Endothelial cell of umbilical vein (primary cell): ENCODE data around the gene PEX19. TPM values are rescaled to one million over a fixed set of nuclear protein-coding genes. Genes with fewer than 3 reads are reported as not detected.

Experiments used
- BruUV-seq: library from RNA; stranded (reverse); fragments of 400-500 nt; replicated peaks from 2 replicates; lab custom pipeline; 2021; lab: Mats Ljungman, UMichigan
- CTCF ChIA-PET: fragments of 300-600, 350-600 bp; sonication (Branson Sonifier 250); formaldehyde crosslinking; loops from one replicate; lab custom pipeline; 2021; ENCODE audit warnings: antibody characterized with exemption, inconsistent platforms; lab: Charles Lee
- POLR2A ChIA-PET: fragments of 300-600, 350-600 bp; sonication (Branson Sonifier 250); formaldehyde crosslinking; loops from one replicate; lab custom pipeline; 2021; ENCODE audit warnings: antibody characterized with exemption, inconsistent platforms; lab: Charles Lee
- DNase-seq: peaks from one replicate; pipeline ENCODE4 v3.0.0-alpha.2; 2011; ENCODE audit warnings: low read depth, low spot score
- FAIRE-seq: peaks from 2 replicates; lab custom pipeline; 2011; peaks lifted over from hg19 to GRCh38; lab: Jason Lieb, UNC
- H2AFZ ChIP-seq: 2 replicates; pipeline ENCODE4 v1.6.0; 2012; ENCODE audit warnings: low read depth, low read length, control low read depth, inconsistent platforms
- H3K27ac ChIP-seq: 2 replicates; pipeline ENCODE4 v1.5.1; 2011; ENCODE audit warnings: low read depth, mild to moderate bottlenecking, control low read depth, low read length, moderate library complexity; ENCODE audit not compliant: insufficient read depth
- H3K27me3 ChIP-seq, 2 experiments: 2 replicates each; pipeline versions ENCODE4 v1.6.0 to v1.6.1; 2011; ENCODE audit warnings: low read length in 2 of 2, mixed read lengths in 1 of 2; ENCODE audit not compliant: control insufficient read depth in 2 of 2, insufficient read depth in 2 of 2
- H3K36me3 ChIP-seq, 2 experiments: 2 replicates in 1 of 2; 3 replicates in 1 of 2; pipeline ENCODE4 v1.5.1; 2011; ENCODE audit warnings: low read length in 2 of 2, mild to moderate bottlenecking in 1 of 2, moderate library complexity in 1 of 2; ENCODE audit not compliant: control insufficient read depth in 2 of 2, insufficient read depth in 2 of 2; ENCODE audit errors: extremely low read depth in 1 of 2
- H3K4me1 ChIP-seq: 3 replicates; pipeline ENCODE4 v1.5.1; 2011; ENCODE audit warnings: mild to moderate bottlenecking, low read length; ENCODE audit not compliant: control insufficient read depth, insufficient read depth; ENCODE audit errors: extremely low read depth
- H3K4me2 ChIP-seq: 2 replicates; pipeline ENCODE4 v1.6.1; 2011; ENCODE audit warnings: low read length, control low read depth, mixed read lengths; ENCODE audit not compliant: insufficient read depth
- H3K4me3 ChIP-seq, 3 experiments: fragments of 200-600 bp in 1 of 3; sonication (generic), shearing (Covaris generic) in 1 of 3; replicated peaks in 1 of 3; 2 replicates each; pipeline ENCODE4 v1.5.1; 2011 to 2016; ENCODE audit warnings: control low read depth in 3 of 3, low read length in 3 of 3, mild to moderate bottlenecking in 2 of 3, inconsistent platforms in 1 of 3, low read depth in 1 of 3, moderate library complexity in 1 of 3; ENCODE audit not compliant: insufficient read depth in 1 of 3
- H3K79me2 ChIP-seq: 2 replicates; pipeline ENCODE4 v1.6.0; 2012; ENCODE audit warnings: low read length, inconsistent platforms; ENCODE audit not compliant: control insufficient read depth, insufficient read depth
- H3K9ac ChIP-seq: replicated peaks from 2 replicates; pipeline ENCODE3; 2011; ENCODE audit warnings: low read length, control low read depth; ENCODE audit not compliant: insufficient read depth; ENCODE audit errors: extremely low read depth
- H3K9me1 ChIP-seq: replicated peaks from 3 replicates; pipeline ENCODE4 v1.6.0; 2011; ENCODE audit warnings: mild to moderate bottlenecking, low read length; ENCODE audit not compliant: control insufficient read depth, insufficient read depth; ENCODE audit errors: extremely low read depth
- H3K9me3 ChIP-seq: replicated peaks from 2 replicates; pipeline ENCODE4 v1.5.1; 2012; ENCODE audit warnings: low read length, inconsistent platforms; ENCODE audit not compliant: control insufficient read depth, insufficient read depth
- H4K20me1 ChIP-seq: replicated peaks from 2 replicates; pipeline ENCODE3; 2011; ENCODE audit warnings: mild to moderate bottlenecking, low read length; ENCODE audit not compliant: control insufficient read depth, insufficient read depth; ENCODE audit errors: extremely low read depth
- FOS ChIP-seq: IDR thresholded peaks from 2 replicates; pipeline ENCODE4 v1.6.1; 2011; ENCODE audit warnings: mild to moderate bottlenecking, low read length, moderate library complexity, borderline replicate concordance; ENCODE audit not compliant: insufficient read depth
- GATA2 ChIP-seq: IDR thresholded peaks from 2 replicates; pipeline ENCODE4 v1.7.0; 2011; ENCODE audit warnings: low read depth, mild to moderate bottlenecking, moderate library complexity, mixed read lengths, low read length; ENCODE audit not compliant: insufficient read length, insufficient read depth
- MYC ChIP-seq: IDR thresholded peaks from one replicate; pipeline ENCODE4 v1.6.1; 2011; ENCODE audit warnings: mild to moderate bottlenecking, low read depth, low read length
- POLR2AphosphoS5 ChIP-seq: IDR thresholded peaks from 2 replicates; pipeline ENCODE4 v1.6.1; 2012; ENCODE audit warnings: low read depth, mild to moderate bottlenecking, control low read depth, low read length, moderate library complexity; ENCODE audit not compliant: insufficient read depth
- dilution Hi-C: fragments of 300-500 bp; cut with MboI; formaldehyde crosslinking; loops from one replicate; pipeline ENCODE4 v1.15.0; 2019; ENCODE audit warnings: low sequenced_read_pairs; ENCODE audit not compliant: extremely low pct_ligation_motif_present
- intact Hi-C: fragments of 100-400 bp; cut with micrococcal nuclease; formaldehyde crosslinking; loops from one replicate; pipeline ENCODE4 v1.10.0; 2022
- polyA plus RNA-seq, 4 experiments: library from polyadenylated mRNA; depleted of rRNA in 3 of 4; stranded (reverse) in 3 of 4; unstranded in 1 of 4; fragments of >200 nt; gene quantifications; 2 replicates each; pipeline versions ENCODE4 v1.2.1 to v1.2.3, GENCODE V29; 2011 to 2012; ENCODE audit warnings: missing spikeins in 1 of 4
- total RNA-seq: library from RNA; stranded (reverse); gene quantifications from 2 replicates; pipeline ENCODE4 v1.2.3, GENCODE V29; 2021
- TF ChIP-seq, protein P1 (sequence below), 2 donors: IDR thresholded peaks; 1 replicate in 1 of 2; 2 replicates in 1 of 2; pipeline ENCODE4 v1.5.1; 2011; ENCODE audit warnings: low read length in 2 of 2, mild to moderate bottlenecking in 2 of 2, moderate library complexity in 2 of 2, control low read depth in 1 of 2, inconsistent platforms in 1 of 2, low read depth in 1 of 2; ENCODE audit not compliant: insufficient read depth in 1 of 2; ENCODE audit errors: extremely low read depth in 1 of 2

The PEX19 gene
- total and polyA plus RNA-seq, 2 donors (not counting 3 experiments of a cell fraction or from before 2014, with no cell fraction given), result 24.4 to 38.4 TPM

DNA sequence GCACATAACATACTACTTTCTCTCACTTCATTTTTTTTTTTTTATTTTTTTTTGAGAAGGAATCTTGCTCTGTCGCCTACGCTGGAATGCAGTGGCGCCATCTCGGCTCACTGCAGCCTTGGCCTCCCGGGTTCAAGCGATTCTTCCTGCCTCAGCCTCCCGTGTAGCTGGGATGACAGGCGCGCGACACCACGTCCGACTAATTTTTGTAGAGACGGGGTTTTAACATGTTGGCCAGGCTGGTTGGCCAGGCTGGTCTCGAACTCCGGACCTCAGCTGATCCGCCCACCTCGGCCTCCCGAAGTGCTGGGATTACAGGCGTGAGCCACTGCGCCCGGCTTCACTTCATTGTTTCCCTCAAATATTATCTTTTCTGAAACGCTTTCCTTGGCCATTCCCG, 573 bp upstream of the PEX19 start:
- BruUV-seq, result no TSS peak
- Histone ChIP-seq H4K20me1 (no peaks in the 10 kb centered on the region), H2AFZ (no peak overlapping the region), H3K4me3 (no peak overlapping the region), H3K27ac (no peak overlapping the region), H3K36me3 (peaks cover 15 to 26% of the 10 kb centered on the region in 2 experiments), H3K9me1 (no peaks in the 10 kb centered on the region), H3K9me3 (no peaks in the 10 kb centered on the region), H3K4me1 (peaks cover 9% of the 10 kb centered on the region), H3K27me3 (no peaks in the 10 kb centered on the region), H3K4me2 (no peak overlapping the region), H3K9ac (no peak overlapping the region), H3K79me2 (peaks cover 15% of the 10 kb centered on the region)
- dilution Hi-C loops, result no loop called here
- ChIA-PET CTCF (interaction anchor here (0.9 to 2.7 kb wide), 8 partner anchors 23 to 200 kb away, joined by 4 to 33 read pairs (median 9); partner anchors contain the start of genes CASQ1 and DCAF8), POLR2A (interaction anchor here (0.7 to 2.1 kb wide), 2 partner anchors 23 to 29 kb away, joined by 3 to 7 read pairs; partner anchors contain the start of gene DCAF8)
- TF ChIP-seq MYC, result no peak
- TF ChIP-seq POLR2AphosphoS5, result no peak
- TF ChIP-seq, protein P1, sequence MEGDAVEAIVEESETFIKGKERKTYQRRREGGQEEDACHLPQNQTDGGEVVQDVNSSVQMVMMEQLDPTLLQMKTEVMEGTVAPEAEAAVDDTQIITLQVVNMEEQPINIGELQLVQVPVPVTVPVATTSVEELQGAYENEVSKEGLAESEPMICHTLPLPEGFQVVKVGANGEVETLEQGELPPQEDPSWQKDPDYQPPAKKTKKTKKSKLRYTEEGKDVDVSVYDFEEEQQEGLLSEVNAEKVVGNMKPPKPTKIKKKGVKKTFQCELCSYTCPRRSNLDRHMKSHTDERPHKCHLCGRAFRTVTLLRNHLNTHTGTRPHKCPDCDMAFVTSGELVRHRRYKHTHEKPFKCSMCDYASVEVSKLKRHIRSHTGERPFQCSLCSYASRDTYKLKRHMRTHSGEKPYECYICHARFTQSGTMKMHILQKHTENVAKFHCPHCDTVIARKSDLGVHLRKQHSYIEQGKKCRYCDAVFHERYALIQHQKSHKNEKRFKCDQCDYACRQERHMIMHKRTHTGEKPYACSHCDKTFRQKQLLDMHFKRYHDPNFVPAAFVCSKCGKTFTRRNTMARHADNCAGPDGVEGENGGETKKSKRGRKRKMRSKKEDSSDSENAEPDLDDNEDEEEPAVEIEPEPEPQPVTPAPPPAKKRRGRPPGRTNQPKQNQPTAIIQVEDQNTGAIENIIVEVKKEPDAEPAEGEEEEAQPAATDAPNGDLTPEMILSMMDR (IDR thresholded peaks at IDR 0.05; ENCODE audit: extremely low read depth in 1 of 2, insufficient read depth in 1 of 2, low read depth in 1 of 2, low read length in 2 of 2), result no peak
- no peak for TF ChIP-seq GATA2
- TF ChIP-seq FOS, result no peak
- DNase-seq, result no peak
- FAIRE-seq, result no peak
- intact Hi-C loops, result loop anchor here (1.0 to 5.0 kb wide), 5 partner anchors 24 to 184 kb away; partner anchors contain the start of genes COPA and NCSTN
